HG02870 (cell line): ENCODE data around the gene MTHFS.

Source experiments
- ATAC-seq: cut with Tn5 transposase; IDR thresholded peaks from one replicate; pipeline ENCODE4 v1.9.1; 2021; ENCODE audit warnings: mild to moderate bottlenecking, moderate library complexity; ENCODE audit not compliant: unreplicated experiment

Gene MTHFS

DNA sequence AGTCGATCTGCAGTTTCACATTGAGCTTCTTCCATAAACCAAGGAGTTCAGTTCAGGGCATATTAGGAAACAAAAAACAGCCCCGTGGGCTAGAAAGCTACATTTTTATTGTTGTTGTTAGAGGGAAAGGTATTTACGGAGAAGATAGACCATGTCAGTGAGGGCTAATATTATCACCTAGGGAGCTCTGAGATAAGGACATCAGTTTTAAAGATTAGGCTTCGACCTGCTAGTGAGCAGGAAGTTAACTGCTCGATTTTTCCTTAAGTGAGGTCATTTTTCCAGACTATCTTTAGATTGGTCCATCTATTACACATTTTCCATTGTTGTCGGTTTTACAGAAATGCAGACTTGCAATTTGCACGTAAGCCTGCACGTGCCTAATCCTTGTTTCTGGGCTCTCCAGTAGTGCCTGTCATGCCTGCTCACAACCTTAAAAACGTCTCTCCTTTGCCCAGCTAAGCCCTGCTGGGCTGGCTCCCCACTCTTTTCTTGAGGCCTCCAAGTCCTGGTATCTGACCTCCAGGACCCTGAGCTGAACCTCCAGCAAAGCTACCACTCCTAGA, 72.6 kb downstream of the MTHFS start:
- ATAC-seq: no peak

DNA sequence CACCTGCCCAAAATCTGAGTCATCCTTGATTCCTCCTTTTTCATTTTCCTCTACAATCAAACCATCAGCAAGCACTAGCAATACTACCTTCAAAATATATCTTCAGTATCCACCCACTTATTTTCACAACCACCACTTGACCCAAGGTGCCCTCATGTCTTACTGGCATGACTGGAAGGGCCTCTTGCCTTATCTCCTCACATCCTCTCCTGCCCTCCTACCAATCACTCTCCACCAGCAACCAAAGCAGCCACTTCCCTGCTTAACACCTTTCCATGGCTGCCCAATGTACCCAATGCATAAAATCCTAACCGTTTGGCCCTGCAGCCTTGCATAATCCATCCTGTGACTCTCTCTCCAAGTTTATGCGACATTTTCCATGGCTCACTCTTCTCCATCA, 76.0 kb downstream of the MTHFS start:
- no peak for ATAC-seq

DNA sequence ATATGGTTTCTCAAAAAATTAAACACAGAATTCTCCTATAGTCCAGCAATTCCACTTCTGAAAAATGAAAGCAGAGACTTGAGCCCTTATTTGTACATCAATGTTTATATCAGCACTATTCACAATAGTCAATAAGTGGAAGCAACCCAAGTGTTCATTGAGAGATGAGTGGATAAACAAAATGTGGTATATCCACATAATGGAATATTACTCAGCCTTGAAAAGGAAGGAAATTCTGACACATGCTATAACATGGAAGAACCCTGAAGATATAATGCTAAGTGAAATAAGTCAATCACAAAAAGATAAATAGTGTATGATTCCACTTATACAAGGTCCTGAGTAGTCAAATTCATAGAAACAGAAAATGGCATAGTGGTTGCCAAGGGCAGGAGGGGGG, 76.6 kb downstream of the MTHFS start:
- ATAC-seq: no peak

DNA sequence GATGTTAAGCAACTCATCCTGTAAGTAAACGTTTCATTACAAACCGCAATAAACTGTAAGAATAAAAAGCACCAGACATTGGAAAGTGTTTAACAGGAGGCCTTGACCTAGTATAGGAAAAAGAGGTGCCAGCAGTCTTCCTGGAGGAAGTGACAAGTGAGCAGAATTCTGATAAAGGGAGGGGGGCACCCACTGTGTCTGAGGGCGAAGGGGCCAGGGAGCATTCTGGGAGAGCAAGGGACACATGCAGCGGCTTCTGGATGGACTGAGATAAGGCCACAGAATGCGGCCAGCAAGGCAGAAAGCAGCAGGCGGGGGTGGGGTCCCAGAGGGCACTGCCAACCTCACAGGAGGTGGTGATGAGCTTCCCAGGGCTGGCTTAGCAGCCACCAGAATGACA, 80.2 kb downstream of the MTHFS start:
- no peak for ATAC-seq

DNA sequence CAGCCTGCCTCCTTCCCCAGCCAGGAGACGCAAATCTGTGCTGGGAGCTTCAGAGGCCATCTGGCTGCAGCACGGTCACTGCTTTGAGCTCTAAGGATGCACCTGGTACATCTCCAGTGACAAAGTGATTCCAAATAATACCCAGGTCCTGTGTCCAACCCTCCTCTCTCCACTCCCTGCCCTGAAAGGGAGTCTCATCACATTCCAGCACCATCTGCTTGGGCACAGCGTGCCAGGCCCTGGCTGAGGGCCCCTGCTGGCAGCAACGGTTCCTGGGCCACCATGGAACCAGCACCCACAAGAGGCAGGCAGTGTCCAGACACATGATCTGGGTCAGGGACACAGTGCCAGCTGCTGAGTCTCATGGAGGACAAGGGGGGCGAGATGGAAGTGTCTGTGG, 81.3 kb downstream of the MTHFS start:
- no peak for ATAC-seq

DNA sequence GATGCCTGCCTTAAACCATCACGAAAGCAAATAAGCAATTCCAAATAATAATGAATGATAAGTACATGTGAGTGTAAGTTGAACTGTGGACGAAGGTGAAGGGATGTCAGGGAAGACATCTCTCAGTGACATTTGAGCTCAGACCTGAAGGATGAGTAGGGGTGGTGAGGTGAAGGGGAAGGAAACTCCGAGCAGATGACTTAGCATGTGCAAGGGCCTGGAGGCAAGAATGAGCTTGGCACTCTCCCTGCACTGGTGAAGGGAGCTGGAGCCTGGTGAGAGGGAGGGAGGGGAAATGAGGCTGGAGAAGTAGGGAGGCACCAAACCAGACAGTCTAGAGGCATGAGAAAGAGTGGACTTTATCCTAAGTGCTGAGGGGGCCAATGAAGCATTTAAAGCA, 84.3 kb downstream of the MTHFS start:
- ATAC-seq: no peak

DNA sequence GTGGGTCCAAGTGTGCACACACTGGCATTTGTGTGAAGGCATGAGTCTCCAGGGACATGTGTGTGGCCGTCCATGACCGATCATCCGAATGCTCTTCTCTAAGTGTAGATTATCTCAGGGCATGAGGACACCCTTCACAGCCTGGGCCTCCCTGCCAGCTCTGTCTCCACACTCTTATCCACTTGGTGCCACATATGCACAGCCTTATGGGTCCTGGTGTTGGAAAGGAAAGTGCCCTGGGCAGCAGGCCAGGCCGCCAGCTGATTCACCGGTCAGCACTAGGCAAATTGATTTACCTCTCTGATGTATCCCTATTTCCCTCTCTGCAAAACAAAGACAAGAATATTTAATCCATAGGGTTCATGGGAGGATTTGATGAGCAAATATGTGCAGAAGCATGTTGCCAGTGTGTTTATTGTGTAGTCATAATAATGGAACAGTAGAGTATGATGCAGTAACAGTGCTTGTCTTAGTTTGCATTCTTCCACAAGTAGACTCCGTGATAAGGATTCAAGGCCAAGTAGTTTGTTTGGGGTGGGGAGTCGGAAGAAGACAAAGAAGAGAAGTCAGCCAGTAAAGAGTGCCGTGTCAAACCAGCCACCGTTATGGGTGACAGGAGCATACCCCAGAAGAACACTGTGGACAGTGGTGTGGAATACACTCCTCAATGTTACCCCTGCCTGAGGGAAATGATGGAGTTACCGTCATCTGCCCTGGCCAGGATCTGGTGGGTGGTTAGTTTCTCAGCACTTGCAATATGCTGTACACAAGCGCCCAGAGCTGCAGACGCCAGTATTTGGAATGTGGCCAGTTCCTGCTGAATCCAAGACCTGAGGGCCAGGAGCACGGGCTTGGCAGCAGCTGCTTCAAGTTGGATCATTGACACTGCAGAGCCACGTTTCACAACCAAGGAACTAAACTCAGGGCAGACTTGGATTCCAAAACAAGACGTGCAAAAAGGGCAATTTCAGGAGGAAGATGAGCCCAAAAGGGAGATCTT, 85.1 kb downstream of the MTHFS start:
- ATAC-seq: no peak

DNA sequence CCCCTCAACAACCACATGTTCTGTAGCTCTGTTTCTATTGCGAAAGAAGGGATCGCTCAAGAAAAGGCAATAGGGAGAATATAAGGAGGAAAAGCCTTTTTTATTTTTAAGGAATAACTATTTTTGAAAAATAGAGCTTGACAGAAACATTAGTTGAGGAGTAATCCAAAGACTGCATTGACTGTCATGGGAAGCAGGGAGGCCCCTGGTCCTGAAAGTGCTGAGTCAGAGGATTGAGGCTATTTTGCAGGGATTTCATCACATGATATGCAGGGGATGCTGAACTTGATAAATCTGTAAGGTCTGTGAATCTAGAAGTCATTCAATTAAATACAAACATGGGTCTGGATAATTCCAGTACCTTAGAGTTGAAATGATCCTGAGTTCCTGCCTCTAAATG, 92.0 kb downstream of the MTHFS start:
- ATAC-seq: no peak

DNA sequence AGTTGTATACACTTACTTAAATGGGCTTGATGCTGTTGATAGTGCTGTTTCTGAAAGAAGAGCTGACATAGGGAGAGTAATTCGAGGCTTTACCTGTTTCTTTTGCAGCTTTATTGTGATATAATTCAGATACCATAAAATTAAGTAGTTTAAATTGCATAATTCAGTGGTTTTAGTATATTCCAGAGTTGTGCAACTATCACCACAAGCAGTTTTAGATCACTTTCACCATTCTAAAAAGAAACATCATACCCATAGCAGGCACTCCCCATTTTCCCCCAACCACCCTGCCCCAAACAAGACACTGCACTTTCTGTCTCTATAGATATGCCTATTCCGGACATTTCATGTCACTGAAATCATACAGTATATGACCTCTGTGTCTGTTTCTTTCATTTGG, 98.5 kb downstream of the MTHFS start:
- ATAC-seq: no peak
